Measurements from ENCODE around the gene SCOC. TPM values are rescaled to one million over a fixed set of nuclear protein-coding genes. Genes with fewer than 3 reads are reported as not detected.

Gene SCOC
- total and polyA plus RNA-seq, 9 of the 15 experiments (the other 6 are each of a cell fraction or from before 2014, with no cell fraction given), result 16.8 to 110 (median 46.7) TPM

GRCh38 chr4:140382732-140383131, 9.3 kb downstream of the SCOC start:
- Histone ChIP-seq H3K79me2 (ENCODE audit: control insufficient read depth, insufficient read depth, low read length) (peaks cover 10% of the 10 kb centered on the region; the same call in 1 of the 3 replicates), H3K27me3 (ENCODE audit: control insufficient read depth in 2 of 2, insufficient read depth in 2 of 2, low read length in 2 of 2) (no peaks in the 10 kb centered on the region), H3K9me3 (replicated peaks; ENCODE audit: control insufficient read depth, insufficient read depth, low read depth, low read length) (no peaks in the 10 kb centered on the region), H3K4me3 (no peak overlapping the region), H3K36me3 (ENCODE audit: control insufficient read depth, insufficient read depth, low read length) (peaks cover 14% of the 10 kb centered on the region; the same call in 1 of the 3 replicates), H3K4me2 (ENCODE audit: insufficient read depth, low read length) (no peak overlapping the region), H4K20me1 (replicated peaks; ENCODE audit: control insufficient read depth, insufficient read depth, low read length) (no peaks in the 10 kb centered on the region), H3K9me1 (ENCODE audit: control insufficient read depth, insufficient read depth, low read length) (no peaks in the 10 kb centered on the region), H2AFZ (ENCODE audit: low read depth, low read length) (no peak overlapping the region), H3K9ac (ENCODE audit: insufficient read depth in 1 of 2, low read depth in 2 of 2, low read length in 2 of 2) (no peak overlapping the region), H3K4me1 (replicated peaks in 1 of 2; ENCODE audit: control insufficient read depth in 2 of 2, insufficient read depth in 2 of 2, low read length in 2 of 2) (no peaks in the 10 kb centered on the region), H3K27ac (ENCODE audit: extremely low read depth, low read depth, low read length) (no peak overlapping the region)
- DNase-seq (ENCODE audit: extremely low read depth in 1 of 4, low spot score in 3 of 4) (no peak), FAIRE-seq (no peak), ATAC-seq (no peak)
- intact Hi-C loops (cut with micrococcal nuclease), result no loop called here
- POLR2A ChIA-PET, result interaction anchor here (0.8 to 1.6 kb wide), 3 partner anchors 8 to 11 kb away, joined by 3 to 4 read pairs (median 3); no protein-coding TSS in a partner anchor
- CTCF ChIA-PET (ENCODE audit: low intra/inter-chr PET ratio), result no interaction called here
- BruUV-seq (replicated peaks), result no TSS peak
- TF ChIP-seq, protein P1, sequence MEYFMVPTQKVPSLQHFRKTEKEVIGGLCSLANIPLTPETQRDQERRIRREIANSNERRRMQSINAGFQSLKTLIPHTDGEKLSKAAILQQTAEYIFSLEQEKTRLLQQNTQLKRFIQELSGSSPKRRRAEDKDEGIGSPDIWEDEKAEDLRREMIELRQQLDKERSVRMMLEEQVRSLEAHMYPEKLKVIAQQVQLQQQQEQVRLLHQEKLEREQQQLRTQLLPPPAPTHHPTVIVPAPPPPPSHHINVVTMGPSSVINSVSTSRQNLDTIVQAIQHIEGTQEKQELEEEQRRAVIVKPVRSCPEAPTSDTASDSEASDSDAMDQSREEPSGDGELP (CRISPR knock-in tag; IDR thresholded peaks at IDR 0.05; ENCODE audit: borderline replicate concordance), result no peak
- TF ChIP-seq, protein P2, sequence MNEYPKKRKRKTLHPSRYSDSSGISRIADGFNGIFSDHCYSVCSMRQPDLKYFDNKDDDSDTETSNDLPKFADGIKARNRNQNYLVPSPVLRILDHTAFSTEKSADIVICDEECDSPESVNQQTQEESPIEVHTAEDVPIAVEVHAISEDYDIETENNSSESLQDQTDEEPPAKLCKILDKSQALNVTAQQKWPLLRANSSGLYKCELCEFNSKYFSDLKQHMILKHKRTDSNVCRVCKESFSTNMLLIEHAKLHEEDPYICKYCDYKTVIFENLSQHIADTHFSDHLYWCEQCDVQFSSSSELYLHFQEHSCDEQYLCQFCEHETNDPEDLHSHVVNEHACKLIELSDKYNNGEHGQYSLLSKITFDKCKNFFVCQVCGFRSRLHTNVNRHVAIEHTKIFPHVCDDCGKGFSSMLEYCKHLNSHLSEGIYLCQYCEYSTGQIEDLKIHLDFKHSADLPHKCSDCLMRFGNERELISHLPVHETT (CRISPR knock-in tag; conservative IDR thresholded peaks at IDR 0.05 in 1 of 2, IDR thresholded peaks at IDR 0.05 in 1 of 2), result no peak
- TF ChIP-seq BDP1 (IDR thresholded peaks at IDR 0.05; ENCODE audit: insufficient read depth, insufficient read length) (no peak), MTA2 (IDR thresholded peaks at IDR 0.05; ENCODE audit: low read depth) (no peak), E2F6 (IDR thresholded peaks at IDR 0.05; ENCODE audit: borderline replicate concordance in 1 of 2, extremely low read depth in 1 of 2, insufficient read depth in 1 of 2, insufficient read length in 1 of 2, low read depth in 1 of 2, low read length in 1 of 2, poor library complexity in 1 of 2, severe bottlenecking in 1 of 2) (no peak), SRSF3 (IDR thresholded peaks at IDR 0.05; ENCODE audit: insufficient read depth, low read length) (no peak), CGGBP1 (CRISPR knock-in tag; IDR thresholded peaks at IDR 0.05) (no peak), BCL6 (CRISPR knock-in tag; IDR thresholded peaks at IDR 0.05) (no peak), SMARCA5 (IDR thresholded peaks at IDR 0.05) (no peak), ERF (CRISPR knock-in tag; IDR thresholded peaks at IDR 0.05) (no peak), AFF4 (CRISPR knock-in tag; IDR thresholded peaks at IDR 0.05) (no peak), ZNF707 (CRISPR knock-in tag; conservative IDR thresholded peaks at IDR 0.05) (no peak), PTBP1 (IDR thresholded peaks at IDR 0.05; ENCODE audit: low read depth, low read length) (no peak)
- TF ChIP-seq, protein P3, sequence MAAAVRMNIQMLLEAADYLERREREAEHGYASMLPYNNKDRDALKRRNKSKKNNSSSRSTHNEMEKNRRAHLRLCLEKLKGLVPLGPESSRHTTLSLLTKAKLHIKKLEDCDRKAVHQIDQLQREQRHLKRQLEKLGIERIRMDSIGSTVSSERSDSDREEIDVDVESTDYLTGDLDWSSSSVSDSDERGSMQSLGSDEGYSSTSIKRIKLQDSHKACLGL (CRISPR knock-in tag; IDR thresholded peaks at IDR 0.05; ENCODE audit: borderline replicate concordance, poor library complexity, severe bottlenecking), result no peak
- in situ Hi-C loops (cut with MboI), result no loop called here
